ENCODE data around the gene ST8SIA5.

DNA sequence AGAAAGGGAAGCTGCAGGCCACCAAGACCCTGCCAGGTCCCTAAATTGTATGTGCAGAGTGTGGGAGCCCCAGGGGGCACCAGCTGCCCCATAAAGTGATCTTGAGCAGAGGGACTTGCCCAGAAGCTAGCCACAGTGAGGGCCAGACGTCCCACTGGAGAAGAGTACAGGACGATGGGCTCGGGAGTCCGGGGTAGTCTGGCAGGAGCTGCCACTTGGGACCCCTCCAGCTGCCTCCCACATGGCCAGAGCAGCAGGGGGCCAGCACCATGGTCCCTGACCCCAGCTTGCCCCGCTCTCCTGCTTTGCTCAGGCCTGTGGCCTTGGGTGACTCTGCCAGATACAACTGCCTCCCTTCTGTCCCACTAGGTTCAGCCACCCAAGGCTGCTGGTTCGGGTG, 88.2 kb downstream of the ST8SIA5 start:
- no peak for TF ChIP-seq POLR2A (IDR thresholded peaks at IDR 0.05)
- TF ChIP-seq, protein P1, sequence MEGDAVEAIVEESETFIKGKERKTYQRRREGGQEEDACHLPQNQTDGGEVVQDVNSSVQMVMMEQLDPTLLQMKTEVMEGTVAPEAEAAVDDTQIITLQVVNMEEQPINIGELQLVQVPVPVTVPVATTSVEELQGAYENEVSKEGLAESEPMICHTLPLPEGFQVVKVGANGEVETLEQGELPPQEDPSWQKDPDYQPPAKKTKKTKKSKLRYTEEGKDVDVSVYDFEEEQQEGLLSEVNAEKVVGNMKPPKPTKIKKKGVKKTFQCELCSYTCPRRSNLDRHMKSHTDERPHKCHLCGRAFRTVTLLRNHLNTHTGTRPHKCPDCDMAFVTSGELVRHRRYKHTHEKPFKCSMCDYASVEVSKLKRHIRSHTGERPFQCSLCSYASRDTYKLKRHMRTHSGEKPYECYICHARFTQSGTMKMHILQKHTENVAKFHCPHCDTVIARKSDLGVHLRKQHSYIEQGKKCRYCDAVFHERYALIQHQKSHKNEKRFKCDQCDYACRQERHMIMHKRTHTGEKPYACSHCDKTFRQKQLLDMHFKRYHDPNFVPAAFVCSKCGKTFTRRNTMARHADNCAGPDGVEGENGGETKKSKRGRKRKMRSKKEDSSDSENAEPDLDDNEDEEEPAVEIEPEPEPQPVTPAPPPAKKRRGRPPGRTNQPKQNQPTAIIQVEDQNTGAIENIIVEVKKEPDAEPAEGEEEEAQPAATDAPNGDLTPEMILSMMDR (IDR thresholded peaks at IDR 0.05): no peak
